HG02943 (cell line): ENCODE measurements around the gene SFXN4.
A peak's percentile ranks its signal among the peaks of the same experiment; 100 is the strongest.
"Not testable (repeated sequence)": the region's sequence is repeated elsewhere in the genome, so short reads cannot be mapped to it uniquely, and the experiment has no call there.

Experiments
- ATAC-seq: cut with Tn5 transposase; IDR thresholded peaks from one replicate; pipeline ENCODE4 v1.9.1; 2021; ENCODE audit warnings: mild to moderate bottlenecking, low read depth, moderate library complexity; ENCODE audit not compliant: unreplicated experiment

Gene SFXN4

GRCh38 chr10:119113751-119114732 lies 51.5 kb downstream of the SFXN4 start:
- no peak for ATAC-seq

- no peak for ATAC-seq
Measured at GRCh38 chr10:119112056-119112455, 53.5 kb downstream of the SFXN4 start.

GRCh38 chr10:119107771-119108170 lies 57.7 kb downstream of the SFXN4 start:
- ATAC-seq, result not testable (repeated sequence)

GRCh38 chr10:119107106-119107505 lies 58.4 kb downstream of the SFXN4 start:
- ATAC-seq, result not testable (repeated sequence)

GRCh38 chr10:119105899-119106298 lies 59.6 kb downstream of the SFXN4 start:
- not testable (repeated sequence) for ATAC-seq

GRCh38 chr10:119105155-119105554 lies 60.4 kb downstream of the SFXN4 start:
- no peak for ATAC-seq

- ATAC-seq, result peak; percentile 37
Measured at GRCh38 chr10:119104654-119105015, 60.9 kb downstream of the SFXN4 start.

- peak; percentile 75 for ATAC-seq
Measured at GRCh38 chr10:119103903-119104653, 61.4 kb downstream of the SFXN4 start, which contains the start of gene DENND10. Gene DENND10 (plus strand): TSS chr10:119104113. CDS start chr10:119104143, 30 bp downstream.

- ATAC-seq, result no peak
Measured at GRCh38 chr10:119103241-119103902, 62.1 kb downstream of the SFXN4 start.

GRCh38 chr10:119101366-119102098 lies 64.0 kb downstream of the SFXN4 start:
- no peak for ATAC-seq

GRCh38 chr10:119100434-119101238 lies 64.9 kb downstream of the SFXN4 start:
- no peak for ATAC-seq

- ATAC-seq, result no peak
Measured at GRCh38 chr10:119098576-119098975, 66.9 kb downstream of the SFXN4 start.

- ATAC-seq, result not testable (repeated sequence)
Measured at GRCh38 chr10:119096641-119097415, 68.7 kb downstream of the SFXN4 start.

GRCh38 chr10:119095640-119096039 lies 69.9 kb downstream of the SFXN4 start:
- ATAC-seq, result no peak

GRCh38 chr10:119090968-119091367 lies 74.5 kb downstream of the SFXN4 start:
- ATAC-seq, result no peak
